Measurements from ENCODE around the gene ATP13A5. TPM values are rescaled to one million over a fixed set of nuclear protein-coding genes. Genes with fewer than 3 reads are reported as not detected.

ATP13A5 gene
- total and polyA plus RNA-seq, 2 of the 8 experiments (the other 6 are each of a cell fraction or from before 2014, with no cell fraction given): not detected

DNA sequence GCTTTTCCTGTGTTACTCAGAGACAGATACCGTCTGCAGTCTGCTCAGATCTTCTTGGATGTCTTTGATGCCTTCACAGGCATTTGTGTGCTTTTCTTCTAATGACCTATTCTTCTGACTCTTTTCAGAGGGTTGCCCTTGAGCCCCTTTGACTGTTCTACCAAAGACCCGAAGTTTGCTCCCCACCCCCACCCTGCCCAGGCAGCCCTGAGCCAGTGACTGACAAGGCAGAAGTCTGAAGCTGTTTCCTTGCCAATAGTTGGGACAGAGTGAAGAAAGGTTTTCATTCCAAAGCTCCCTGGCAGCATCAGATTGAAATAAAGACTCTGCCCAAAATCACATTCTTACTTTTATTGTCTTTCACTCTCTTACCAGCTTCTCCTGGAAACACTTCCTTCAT, 9.0 kb upstream of the ATP13A5 start:
- TF ChIP-seq PHF8 (conservative IDR thresholded peaks at IDR 0.05; ENCODE audit: low read depth, low read length) (no peak), POU5F1 (IDR thresholded peaks at IDR 0.05; ENCODE audit: low read depth, low read length) (no peak), KDM5A (IDR thresholded peaks at IDR 0.05; ENCODE audit: low read length) (no peak), HDAC2 (IDR thresholded peaks at IDR 0.05; ENCODE audit: borderline replicate concordance in 1 of 2, low read depth in 2 of 2, low read length in 2 of 2) (no peak), SUZ12 (IDR thresholded peaks at IDR 0.05; ENCODE audit: low read length) (no peak), MAFK (IDR thresholded peaks at IDR 0.05; ENCODE audit: low read depth, low read length) (no peak), EGR1 (IDR thresholded peaks at IDR 0.05; ENCODE audit: borderline replicate concordance, low read depth, low read length) (no peak)
- TF ChIP-seq, protein P1, sequence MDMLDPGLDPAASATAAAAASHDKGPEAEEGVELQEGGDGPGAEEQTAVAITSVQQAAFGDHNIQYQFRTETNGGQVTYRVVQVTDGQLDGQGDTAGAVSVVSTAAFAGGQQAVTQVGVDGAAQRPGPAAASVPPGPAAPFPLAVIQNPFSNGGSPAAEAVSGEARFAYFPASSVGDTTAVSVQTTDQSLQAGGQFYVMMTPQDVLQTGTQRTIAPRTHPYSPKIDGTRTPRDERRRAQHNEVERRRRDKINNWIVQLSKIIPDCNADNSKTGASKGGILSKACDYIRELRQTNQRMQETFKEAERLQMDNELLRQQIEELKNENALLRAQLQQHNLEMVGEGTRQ (IDR thresholded peaks at IDR 0.05; ENCODE audit: low read length): no peak
- H3K23me2 ChIP-seq (ENCODE audit: low read depth, low read length): no peaks in the 10 kb centered on the region
- 69% methylated on average over 2 of the region's 2 CpGs; no CpG with 5 or more reads in 1 of the 2 experiments for WGBS, 2 experiments (ENCODE audit: extremely low coverage in 1 of 2, insufficient coverage in 1 of 2, insufficient read length in 1 of 2, insufficient replicate concordance in 2 of 2, low coverage in 1 of 2, low lambda C conversion rate in 2 of 2, missing lambda C conversion rate in 1 of 2)
- no peak overlapping the region for H3K27ac ChIP-seq (ENCODE audit: low read depth, low read length)
- ChIA-PET POLR2A (ENCODE audit: partially characterized antibody) (no interaction called here), CTCF (ENCODE audit: partially characterized antibody) (no interaction called here)
- no peaks in the 10 kb centered on the region for H4K20me1 ChIP-seq (replicated peaks in 1 of 2; ENCODE audit: control insufficient read depth in 1 of 2, insufficient read depth in 2 of 2, low read length in 2 of 2)
- no peak overlapping the region for H3K4me3 ChIP-seq (ENCODE audit: extremely low read depth in 1 of 4, insufficient read depth in 2 of 4, low read depth in 3 of 4, low read length in 4 of 4)
- H3K4me1 ChIP-seq (replicated peaks in 1 of 4; ENCODE audit: control insufficient read depth in 3 of 4, insufficient read depth in 4 of 4, low read length in 3 of 4): peaks cover 0 to 14% (median 11%) of the 10 kb centered on the region in 4 experiments; a peak in 3 of 7 replicates
- no peaks in the 10 kb centered on the region for H3K79me2 ChIP-seq (ENCODE audit: control insufficient read depth in 1 of 2, insufficient read depth in 2 of 2, low read length in 2 of 2)
- no peak overlapping the region for H3K9ac ChIP-seq (replicated peaks in 1 of 4; ENCODE audit: extremely low read depth in 1 of 4, low read depth in 3 of 4, low read length in 3 of 4)
- no peaks in the 10 kb centered on the region for H3K36me3 ChIP-seq (ENCODE audit: control insufficient read depth in 2 of 4, insufficient read depth in 4 of 4, low read length in 3 of 4)
- H3K4me2 ChIP-seq (ENCODE audit: insufficient read depth in 1 of 2, low read depth in 2 of 2, low read length in 2 of 2): no peak overlapping the region; a peak in 1 of 4 replicates
- DNase-seq (ENCODE audit: low read depth in 1 of 2, low spot score in 2 of 2): no peak
- H4K5ac ChIP-seq (ENCODE audit: insufficient read length, low read depth, low read length): no peak overlapping the region
- H2BK12ac ChIP-seq (ENCODE audit: low read depth, low read length): no peak overlapping the region
- H2BK120ac ChIP-seq (replicated peaks; ENCODE audit: low read depth, low read length): no peak overlapping the region
- H2BK15ac ChIP-seq (ENCODE audit: low read length): no peak overlapping the region
- H3K4ac ChIP-seq (replicated peaks; ENCODE audit: insufficient read length, low read depth, low read length): no peak overlapping the region
- H3K79me1 ChIP-seq (ENCODE audit: low read depth, low read length): no peaks in the 10 kb centered on the region
- no peak for FAIRE-seq
- no peak overlapping the region for H4K91ac ChIP-seq (replicated peaks; ENCODE audit: insufficient read length, low read length)
- H3K18ac ChIP-seq (ENCODE audit: extremely low read depth, low read length): no peak overlapping the region
- no peak overlapping the region for H2AK5ac ChIP-seq (ENCODE audit: low read depth, low read length)
- no peaks in the 10 kb centered on the region for H3K27me3 ChIP-seq (replicated peaks in 1 of 4; ENCODE audit: control insufficient read depth in 3 of 4, extremely low read depth in 1 of 4, insufficient read depth in 3 of 4, low read length in 3 of 4)
- no peak overlapping the region for H2BK20ac ChIP-seq (ENCODE audit: low read length)
- peaks cover 0 to 2% of the 10 kb centered on the region in 2 experiments; a peak in 1 of 4 replicates for H3K9me3 ChIP-seq (ENCODE audit: insufficient read depth in 2 of 2, low read depth in 1 of 2, low read length in 1 of 2)
- no peak overlapping the region for H4K8ac ChIP-seq (ENCODE audit: extremely low read depth, insufficient read depth, low read length)
- no peak overlapping the region for H2AFZ ChIP-seq (ENCODE audit: low read length)
- H3K56ac ChIP-seq (replicated peaks; ENCODE audit: insufficient read length, low read depth, low read length): no peak overlapping the region
- H3K23ac ChIP-seq (ENCODE audit: insufficient read length): no peak overlapping the region
- no peak overlapping the region for H3K14ac ChIP-seq (ENCODE audit: insufficient read length)
- no peak overlapping the region for H2BK5ac ChIP-seq (ENCODE audit: low read depth, low read length)
